Psoas muscle (tissue), 8 donors: Measurements from ENCODE around the gene MADD. TPM values are rescaled to one million over a fixed set of nuclear protein-coding genes. Genes with fewer than 3 reads are reported as not detected.

Source experiments
- ATAC-seq, 4 donors: fragments of 200-7000 bp; cut with Tn5 transposase; one replicate each; pipeline ENCODE4 v1.9.1; 2020; ENCODE audit warnings: moderate library complexity in 3 of 4, mild to moderate bottlenecking in 2 of 4
- DNase-seq, 2 donors: peaks; one replicate each; pipeline ENCODE4 v3.0.0-alpha.2; 2020
- H3K27ac ChIP-seq: fragments of 200-600 bp; one replicate; pipeline ENCODE4 v1.8.0; 2022
- H3K27me3 ChIP-seq, 3 donors: fragments of 200-600 bp in 1 of 3; one replicate each; pipeline versions ENCODE4 v1.6.1 to v1.8.0; 2013 to 2022; ENCODE audit warnings: low read length in 2 of 3, mild to moderate bottlenecking in 2 of 3, moderate library complexity in 1 of 3; ENCODE audit not compliant: insufficient read depth in 3 of 3
- H3K36me3 ChIP-seq, 2 donors: fragments of 200-600 bp in 1 of 2; one replicate each; pipeline versions ENCODE4 v1.6.1 to v1.8.0; 2013 to 2022; ENCODE audit warnings: low read depth in 1 of 2, mild to moderate bottlenecking in 1 of 2, moderate library complexity in 1 of 2; ENCODE audit not compliant: insufficient read depth in 1 of 2
- H3K4me1 ChIP-seq: fragments of 200-600 bp; one replicate; pipeline ENCODE4 v1.8.0; 2022
- H3K4me3 ChIP-seq: fragments of 200-600 bp; one replicate; pipeline ENCODE4 v1.8.0; 2022; ENCODE audit warnings: mild to moderate bottlenecking
- H3K9me3 ChIP-seq: fragments of 200-600 bp; one replicate; pipeline ENCODE4 v1.8.0; 2022
- WGBS, 3 donors: extraction: QIAGEN DNeasy Blood & Tissue Kit; methylation state at CpG; one replicate each; pipeline versions ENCODE4 v1.1.6 to v1.1.7; 2013; 5-methylcytosine and 5-hydroxymethylcytosine counted together
- intact Hi-C, 2 donors: fragments of 100-400 bp; cut with DNase I; formaldehyde crosslinking; loops; one replicate each; pipeline versions ENCODE4 v1.11.0 to v1.14.2; 2022
- polyA plus RNA-seq, 3 donors: library from polyadenylated mRNA; stranded (reverse); fragments of 200-250 nt; gene quantifications; one replicate each; pipeline ENCODE4 v1.2.3, GENCODE V29; 2013
- total RNA-seq, 4 donors: library from RNA; stranded (reverse); fragmentation: NEBNext Ultra II Directional in 2 of 4; extraction: Animal tissue kit (Norgen Biotek cat#: 25700) in 2 of 4; gene quantifications; one replicate each; pipeline versions ENCODE4 v1.2.1 to v1.2.4, GENCODE V29; 2021 to 2023
- TF ChIP-seq, protein P1 (sequence below): fragments of 200-600 bp; IDR thresholded peaks from one replicate; pipeline ENCODE4 v1.8.0; 2022; ENCODE audit warnings: antibody characterized with exemption
- donor health status: healthy with polysubstance abuse.
- donor health status: DM: no; HTN: no; CAD: no; lungs with moderate emphysema.
- donor health status: Bipolar disorder and iron deficiency.
- donor health status: healthy.
- donor health status: DM: yes; HTN: yes; CAD: no.
- donor health status: DM: no; HTN: no; CAD: no.
- donor health status: DM: no; HTN: no; CAD: no.
- donor health status: DM: yes; HTN: yes; CAD: no.

MADD gene
- total and polyA plus RNA-seq, 7 donors, result 11.5 to 33.6 (median 19.5) TPM

GRCh38 chr11:47356129-47356997 lies 86.4 kb downstream of the MADD start:
- no peaks in the 10 kb centered on the region for H3K27me3 ChIP-seq
- no peak overlapping the region for H3K27ac ChIP-seq
- ATAC-seq, result no peak
- H3K4me3 ChIP-seq, result no peak overlapping the region
- intact Hi-C loops, result loop anchor here (5.0 to 10.0 kb wide), 4 partner anchors 99 to 472 kb away; partner anchors contain the start of gene NR1H3 (in 1 of the 2)
- no peaks in the 10 kb centered on the region for H3K9me3 ChIP-seq
- H3K4me1 ChIP-seq, result peaks cover 5% of the 10 kb centered on the region
- DNase-seq, result no peak
- H3K36me3 ChIP-seq, result no peaks in the 10 kb centered on the region
- WGBS, 3 donors, result 87 to 92% (median 88%) methylated on average over 9 of the region's 9 CpGs
- TF ChIP-seq, protein P1, sequence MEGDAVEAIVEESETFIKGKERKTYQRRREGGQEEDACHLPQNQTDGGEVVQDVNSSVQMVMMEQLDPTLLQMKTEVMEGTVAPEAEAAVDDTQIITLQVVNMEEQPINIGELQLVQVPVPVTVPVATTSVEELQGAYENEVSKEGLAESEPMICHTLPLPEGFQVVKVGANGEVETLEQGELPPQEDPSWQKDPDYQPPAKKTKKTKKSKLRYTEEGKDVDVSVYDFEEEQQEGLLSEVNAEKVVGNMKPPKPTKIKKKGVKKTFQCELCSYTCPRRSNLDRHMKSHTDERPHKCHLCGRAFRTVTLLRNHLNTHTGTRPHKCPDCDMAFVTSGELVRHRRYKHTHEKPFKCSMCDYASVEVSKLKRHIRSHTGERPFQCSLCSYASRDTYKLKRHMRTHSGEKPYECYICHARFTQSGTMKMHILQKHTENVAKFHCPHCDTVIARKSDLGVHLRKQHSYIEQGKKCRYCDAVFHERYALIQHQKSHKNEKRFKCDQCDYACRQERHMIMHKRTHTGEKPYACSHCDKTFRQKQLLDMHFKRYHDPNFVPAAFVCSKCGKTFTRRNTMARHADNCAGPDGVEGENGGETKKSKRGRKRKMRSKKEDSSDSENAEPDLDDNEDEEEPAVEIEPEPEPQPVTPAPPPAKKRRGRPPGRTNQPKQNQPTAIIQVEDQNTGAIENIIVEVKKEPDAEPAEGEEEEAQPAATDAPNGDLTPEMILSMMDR, result no peak

DNA sequence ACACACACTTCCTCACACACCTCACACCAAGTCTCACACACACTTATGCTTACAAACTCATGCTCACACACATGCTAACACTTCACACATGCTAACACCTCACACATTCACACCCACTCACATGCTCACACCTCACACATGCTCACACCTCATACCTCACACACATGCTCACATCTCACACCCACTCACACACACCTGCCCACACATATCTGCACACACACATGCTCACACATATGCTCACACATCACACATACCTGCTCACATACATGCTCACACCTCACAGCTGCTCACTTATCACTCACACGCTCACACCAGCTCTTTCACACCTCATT lies 87.0 kb downstream of the MADD start:
- TF ChIP-seq, protein P1, result no peak
- Histone ChIP-seq H3K4me3 (no peak overlapping the region), H3K4me1 (peaks cover 5% of the 10 kb centered on the region), H3K9me3 (no peaks in the 10 kb centered on the region), H3K27ac (no peak overlapping the region), H3K36me3 (no peaks in the 10 kb centered on the region), H3K27me3 (no peaks in the 10 kb centered on the region)
- no peak for ATAC-seq
- WGBS, 3 donors, result 96 to 98% (median 97%) methylated on average over 1 of the region's 1 CpG
- intact Hi-C loops, result loop anchor here (5.0 to 10.0 kb wide), 4 partner anchors 100 to 472 kb away; partner anchors contain the start of gene NR1H3 (in 1 of the 2)
- DNase-seq, result no peak

GRCh38 chr11:47357985-47358730 lies 88.2 kb downstream of the MADD start:
- no peak for DNase-seq
- TF ChIP-seq, protein P1, result no peak
- Histone ChIP-seq H3K27ac (no peak overlapping the region), H3K36me3 (no peaks in the 10 kb centered on the region), H3K4me1 (peaks cover 5% of the 10 kb centered on the region), H3K27me3 (no peaks in the 10 kb centered on the region), H3K9me3 (no peaks in the 10 kb centered on the region), H3K4me3 (no peak overlapping the region)
- ATAC-seq, result no peak
- 88 to 91% (median 88%) methylated on average over 6 of the region's 6 CpGs for WGBS, 3 donors
- intact Hi-C loops, result loop anchor here (5.0 to 10.0 kb wide), 4 partner anchors 101 to 473 kb away; partner anchors contain the start of gene NR1H3 (in 1 of the 2)

- no peak for DNase-seq
- ATAC-seq, result no peak
- no peak overlapping the region for H3K27ac ChIP-seq
- H3K27me3 ChIP-seq, result no peaks in the 10 kb centered on the region
- intact Hi-C loops, result loop anchor here (5.0 to 10.0 kb wide), 4 partner anchors 101 to 474 kb away; partner anchors contain the start of gene NR1H3 (in 1 of the 2)
- no peaks in the 10 kb centered on the region for H3K9me3 ChIP-seq
- TF ChIP-seq, protein P1, result no peak
- 77 to 83% (median 80%) methylated on average over 14 of the region's 14 CpGs for WGBS, 3 donors
- peaks cover 5% of the 10 kb centered on the region for H3K4me1 ChIP-seq
- H3K4me3 ChIP-seq, result no peak overlapping the region
- H3K36me3 ChIP-seq, result no peaks in the 10 kb centered on the region
These were observed 88.8 kb downstream of the MADD start for GRCh38 chr11:47358731-47359051.
